Parathyroid adenoma (tissue), 2 donors: ENCODE measurements around the gene MYO1B.

ENCODE experiments used
- H2AFZ ChIP-seq: fragments of 300-600 bp; sonication (generic); one replicate; pipeline ENCODE4 v1.7.0; 2017; ENCODE audit warnings: antibody characterized with exemption, mild to moderate bottlenecking
- H3K27ac ChIP-seq: fragments of 300-600 bp; sonication (generic); one replicate; pipeline ENCODE4 v1.7.0; 2017
- H3K27me3 ChIP-seq: fragments of 300-600 bp; sonication (generic); one replicate; pipeline ENCODE4 v1.7.0; 2017; ENCODE audit warnings: low read length; ENCODE audit not compliant: control insufficient read depth, insufficient read depth
- H3K36me3 ChIP-seq: fragments of 300-600 bp; sonication (generic); one replicate; pipeline ENCODE4 v1.7.0; 2017; ENCODE audit warnings: low read length; ENCODE audit not compliant: control insufficient read depth, insufficient read depth
- H3K4me1 ChIP-seq: fragments of 300-600 bp; sonication (generic); one replicate; pipeline ENCODE4 v1.7.0; 2017; ENCODE audit warnings: control low read depth
- H3K4me2 ChIP-seq: fragments of 300-600 bp; sonication (generic); one replicate; pipeline ENCODE4 v1.7.0; 2017; ENCODE audit warnings: low read length
- H3K4me3 ChIP-seq: fragments of 300-600 bp; sonication (generic); one replicate; pipeline ENCODE4 v1.7.0; 2017; ENCODE audit warnings: low read depth, low read length
- H3K79me2 ChIP-seq: fragments of 300-600 bp; sonication (generic); one replicate; pipeline ENCODE4 v1.7.0; 2017; ENCODE audit warnings: control low read depth
- H3K9ac ChIP-seq: fragments of 300-600 bp; sonication (generic); one replicate; pipeline ENCODE4 v1.7.0; 2017; ENCODE audit warnings: mild to moderate bottlenecking
- H3K9me3 ChIP-seq: fragments of 300-600 bp; sonication (generic); one replicate; pipeline ENCODE4 v1.7.0; 2017; ENCODE audit warnings: low read length; ENCODE audit not compliant: control insufficient read depth
- CTCF ChIP-seq: fragments of 300-600 bp; sonication (generic); IDR thresholded peaks from one replicate; pipeline ENCODE4 v1.7.0; 2017; ENCODE audit warnings: antibody characterized with exemption, mild to moderate bottlenecking
- donor health status: primary hyperparathyroidism.

MYO1B gene

GRCh38 chr2:191280290-191280689 is 35.1 kb downstream of the MYO1B start:
- Histone ChIP-seq H3K9ac (no peak overlapping the region), H3K36me3 (no peaks in the 10 kb centered on the region), H3K79me2 (peaks cover 23% of the 10 kb centered on the region), H3K9me3 (no peaks in the 10 kb centered on the region), H3K27ac (no peak overlapping the region), H3K4me2 (no peak overlapping the region), H3K4me3 (no peak overlapping the region), H2AFZ (no peak overlapping the region), H3K4me1 (peaks cover 3% of the 10 kb centered on the region), H3K27me3 (no peaks in the 10 kb centered on the region)
- TF ChIP-seq CTCF: no peak

GRCh38 chr2:191280834-191281756 is 35.9 kb downstream of the MYO1B start:
- no peaks in the 10 kb centered on the region for H3K36me3 ChIP-seq
- H3K79me2 ChIP-seq: peaks cover 18% of the 10 kb centered on the region
- no peak overlapping the region for H3K4me2 ChIP-seq
- no peaks in the 10 kb centered on the region for H3K9me3 ChIP-seq
- H3K9ac ChIP-seq: no peak overlapping the region
- no peak overlapping the region for H2AFZ ChIP-seq
- H3K4me3 ChIP-seq: no peak overlapping the region
- TF ChIP-seq CTCF: no peak
- no peaks in the 10 kb centered on the region for H3K27me3 ChIP-seq
- H3K4me1 ChIP-seq: peaks cover 3% of the 10 kb centered on the region
- no peak overlapping the region for H3K27ac ChIP-seq

DNA sequence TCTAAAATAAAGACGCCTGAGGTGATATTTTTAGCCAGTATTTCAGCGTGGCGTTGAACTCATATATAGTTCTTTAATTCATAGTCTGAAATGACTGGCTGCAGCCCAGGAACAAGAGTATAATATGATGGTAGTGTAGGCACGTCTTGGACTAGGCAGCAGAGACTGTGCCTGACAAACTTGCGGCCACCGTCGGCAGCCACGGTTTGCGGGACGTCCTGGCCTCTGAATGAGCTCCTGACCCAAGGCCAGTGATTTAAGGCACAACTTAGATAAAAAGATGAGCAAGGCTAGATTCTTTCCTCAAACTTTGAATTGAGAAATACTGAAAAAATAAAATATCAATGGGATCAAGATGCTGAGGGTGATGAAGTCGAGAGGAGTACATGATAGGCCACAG is 40.0 kb downstream of the MYO1B start:
- H3K27me3 ChIP-seq: no peaks in the 10 kb centered on the region
- TF ChIP-seq CTCF: no peak
- H3K4me3 ChIP-seq: no peak overlapping the region
- no peak overlapping the region for H3K9ac ChIP-seq
- no peaks in the 10 kb centered on the region for H3K9me3 ChIP-seq
- no peak overlapping the region for H2AFZ ChIP-seq
- no peaks in the 10 kb centered on the region for H3K36me3 ChIP-seq
- H3K27ac ChIP-seq: no peak overlapping the region
- H3K4me2 ChIP-seq: no peak overlapping the region
- H3K79me2 ChIP-seq: peaks cover 5% of the 10 kb centered on the region
- H3K4me1 ChIP-seq: peaks cover 10% of the 10 kb centered on the region

DNA sequence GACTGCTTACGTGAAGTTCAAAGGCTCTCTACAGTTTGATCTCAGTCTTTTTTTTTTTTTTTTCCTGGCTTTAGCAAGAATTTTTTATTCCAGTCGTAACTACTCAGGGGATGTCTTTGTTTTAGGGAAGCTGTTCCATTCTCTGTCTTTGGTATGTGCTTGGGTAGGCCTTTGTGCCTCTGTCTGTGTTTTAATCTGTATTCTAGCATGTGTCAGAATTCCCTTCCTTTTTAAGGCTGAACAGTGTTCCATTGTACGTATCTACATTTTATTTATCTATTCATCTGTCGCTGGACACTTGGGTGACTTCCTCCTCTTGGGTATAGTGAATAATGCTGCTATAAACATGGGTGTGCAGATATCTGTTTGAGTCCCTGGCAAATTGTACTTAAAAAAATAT is 42.6 kb downstream of the MYO1B start:
- H3K27me3 ChIP-seq: no peaks in the 10 kb centered on the region
- no peaks in the 10 kb centered on the region for H3K79me2 ChIP-seq
- no peak overlapping the region for H3K27ac ChIP-seq
- peaks cover 20% of the 10 kb centered on the region for H3K4me1 ChIP-seq
- H3K4me2 ChIP-seq: no peak overlapping the region
- H3K36me3 ChIP-seq: no peaks in the 10 kb centered on the region
- no peaks in the 10 kb centered on the region for H3K9me3 ChIP-seq
- H3K9ac ChIP-seq: no peak overlapping the region
- H3K4me3 ChIP-seq: no peak overlapping the region
- peak overlapping the region; percentile 28 for H2AFZ ChIP-seq
- no peak for TF ChIP-seq CTCF

DNA sequence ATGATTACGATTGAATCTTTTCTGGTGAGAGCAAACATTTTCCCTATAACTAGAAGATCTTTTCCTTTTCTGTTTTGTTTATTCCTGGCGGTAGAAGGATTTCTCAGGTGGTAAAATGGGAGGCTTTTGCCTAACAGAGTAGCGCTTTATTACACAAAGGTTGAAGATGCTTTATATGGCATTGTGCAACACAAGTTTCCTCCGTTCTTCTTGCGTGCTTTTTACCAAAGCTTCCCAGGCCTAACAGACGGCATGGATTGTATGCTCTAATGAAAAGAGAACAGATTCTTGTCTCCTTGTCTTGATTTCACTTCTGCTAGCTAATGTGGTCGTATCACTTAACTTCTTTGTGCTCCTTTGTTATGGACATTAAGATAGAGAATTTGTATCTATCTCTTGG is 43.8 kb downstream of the MYO1B start:
- no peaks in the 10 kb centered on the region for H3K79me2 ChIP-seq
- TF ChIP-seq CTCF: no peak
- H3K9me3 ChIP-seq: no peaks in the 10 kb centered on the region
- no peak overlapping the region for H3K4me3 ChIP-seq
- H3K4me2 ChIP-seq: peak overlapping the region; percentile 30
- peak overlapping the region; percentile 33 for H3K27ac ChIP-seq
- peaks cover 20% of the 10 kb centered on the region for H3K4me1 ChIP-seq
- H3K9ac ChIP-seq: no peak overlapping the region
- no peaks in the 10 kb centered on the region for H3K36me3 ChIP-seq
- H3K27me3 ChIP-seq: no peaks in the 10 kb centered on the region
- H2AFZ ChIP-seq: peak overlapping the region; percentile 65
